ENCODE measurements around the gene CYP26C1. TPM values are rescaled to one million over a fixed set of nuclear protein-coding genes. Genes with fewer than 3 reads are reported as not detected.

The CYP26C1 gene
- total and polyA plus RNA-seq, 9 of the 15 experiments (the other 6 are each of a cell fraction or from before 2014, with no cell fraction given): 0.07 to 0.09 (median 0.07) TPM; not detected in 6

- intact Hi-C loops (cut with micrococcal nuclease): no loop called here
- Histone ChIP-seq H3K4me3 (no peak overlapping the region), H3K36me3 (ENCODE audit: control insufficient read depth, insufficient read depth, low read length) (no peaks in the 10 kb centered on the region), H3K4me1 (replicated peaks in 1 of 2; ENCODE audit: control insufficient read depth in 2 of 2, insufficient read depth in 2 of 2, low read length in 2 of 2) (no peaks in the 10 kb centered on the region; a peak in 1 of 5 replicates), H3K9me3 (replicated peaks; ENCODE audit: control insufficient read depth, insufficient read depth, low read depth, low read length) (no peaks in the 10 kb centered on the region), H3K27me3 (ENCODE audit: control insufficient read depth in 2 of 2, insufficient read depth in 2 of 2, low read length in 2 of 2) (peaks cover 0 to 5% of the 10 kb centered on the region in 2 experiments; a peak in 3 of 5 replicates), H2AFZ (ENCODE audit: low read depth, low read length) (no peak overlapping the region), H4K20me1 (replicated peaks; ENCODE audit: control insufficient read depth, insufficient read depth, low read length) (no peaks in the 10 kb centered on the region), H3K27ac (ENCODE audit: extremely low read depth, low read depth, low read length) (no peak overlapping the region), H3K4me2 (ENCODE audit: insufficient read depth, low read length) (no peak overlapping the region), H3K9ac (ENCODE audit: insufficient read depth in 1 of 2, low read depth in 2 of 2, low read length in 2 of 2) (no peak overlapping the region), H3K9me1 (ENCODE audit: control insufficient read depth, insufficient read depth, low read length) (no peaks in the 10 kb centered on the region), H3K79me2 (ENCODE audit: control insufficient read depth, insufficient read depth, low read length) (no peaks in the 10 kb centered on the region)
- no peak for TF ChIP-seq CEBPG (CRISPR knock-in tag; IDR thresholded peaks at IDR 0.05)
- TF ChIP-seq CEBPG (tag; conservative IDR thresholded peaks at IDR 0.05 in 1 of 2, IDR thresholded peaks at IDR 0.05 in 1 of 2): no peak
- no peak for TF ChIP-seq RREB1 (CRISPR knock-in tag; IDR thresholded peaks at IDR 0.05)
- no peak for TF ChIP-seq ELF2 (CRISPR knock-in tag; IDR thresholded peaks at IDR 0.05)
- no peak for TF ChIP-seq ATF3 (IDR thresholded peaks at IDR 0.05)
- no peak for TF ChIP-seq ATF3 (CRISPR knock-in tag; conservative IDR thresholded peaks at IDR 0.05)
- TF ChIP-seq, protein P1, sequence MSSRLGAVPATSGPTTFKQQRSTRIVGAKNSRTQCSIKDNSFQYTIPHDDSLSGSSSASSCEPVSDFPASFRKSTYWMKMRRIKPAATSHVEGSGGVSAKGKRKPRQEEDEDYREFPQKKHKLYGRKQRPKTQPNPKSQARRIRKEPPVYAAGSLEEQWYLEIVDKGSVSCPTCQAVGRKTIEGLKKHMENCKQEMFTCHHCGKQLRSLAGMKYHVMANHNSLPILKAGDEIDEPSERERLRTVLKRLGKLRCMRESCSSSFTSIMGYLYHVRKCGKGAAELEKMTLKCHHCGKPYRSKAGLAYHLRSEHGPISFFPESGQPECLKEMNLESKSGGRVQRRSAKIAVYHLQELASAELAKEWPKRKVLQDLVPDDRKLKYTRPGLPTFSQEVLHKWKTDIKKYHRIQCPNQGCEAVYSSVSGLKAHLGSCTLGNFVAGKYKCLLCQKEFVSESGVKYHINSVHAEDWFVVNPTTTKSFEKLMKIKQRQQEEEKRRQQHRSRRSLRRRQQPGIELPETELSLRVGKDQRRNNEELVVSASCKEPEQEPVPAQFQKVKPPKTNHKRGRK (tag; IDR thresholded peaks at IDR 0.05): no peak
- no TSS peak for BruUV-seq (replicated peaks)
- ChIA-PET CTCF (ENCODE audit: low intra/inter-chr PET ratio) (no interaction called here), POLR2A (no interaction called here)
- WGBS (ENCODE audit: insufficient coverage, low coverage, missing lambda C conversion rate): 5% methylated on average over 3 of the region's 3 CpGs
- DNase-seq (ENCODE audit: extremely low read depth in 1 of 4, low spot score in 3 of 4) (no peak), FAIRE-seq (no peak), ATAC-seq (no peak)
- in situ Hi-C loops (cut with MboI): loop anchor here (10.0 kb wide), 1 partner anchor 267 kb away; no protein-coding TSS in a partner anchor
These were observed 27.2 kb downstream of the CYP26C1 start for GRCh38 chr10:93087846-93088245.

All from K562 (cell line).